Neural cell (in vitro differentiated cells): Measurements from ENCODE around the gene ATP1A4.

Source experiments
- CTCF ChIP-seq: fragments of 450-650 bp; IDR thresholded peaks from 2 replicates; pipeline ENCODE4 v1.5.1; 2014; ENCODE audit warnings: antibody characterized with exemption, mild to moderate bottlenecking, moderate library complexity; ENCODE audit not compliant: poor library complexity, severe bottlenecking
- EP300 ChIP-seq: fragments of 450-650 bp; conservative IDR thresholded peaks from 2 replicates; pipeline ENCODE4 v1.6.1; 2014; ENCODE audit warnings: antibody characterized with exemption, mild to moderate bottlenecking, moderate library complexity; ENCODE audit not compliant: poor library complexity, severe bottlenecking
- EZH2 ChIP-seq: fragments of 200-600, 300-800 bp; shearing (Covaris generic), sonication (generic); IDR thresholded peaks from 2 replicates; pipeline ENCODE4 v1.6.1; 2014; ENCODE audit warnings: antibody characterized with exemption, low read length, borderline replicate concordance, mild to moderate bottlenecking; ENCODE audit not compliant: insufficient read depth, poor library complexity, severe bottlenecking
- POLR2AphosphoS5 ChIP-seq: IDR thresholded peaks from 2 replicates; pipeline ENCODE4 v1.6.1; 2012
- REST ChIP-seq: IDR thresholded peaks from 2 replicates; pipeline ENCODE4 v1.6.1; 2012; ENCODE audit warnings: borderline replicate concordance

DNA sequence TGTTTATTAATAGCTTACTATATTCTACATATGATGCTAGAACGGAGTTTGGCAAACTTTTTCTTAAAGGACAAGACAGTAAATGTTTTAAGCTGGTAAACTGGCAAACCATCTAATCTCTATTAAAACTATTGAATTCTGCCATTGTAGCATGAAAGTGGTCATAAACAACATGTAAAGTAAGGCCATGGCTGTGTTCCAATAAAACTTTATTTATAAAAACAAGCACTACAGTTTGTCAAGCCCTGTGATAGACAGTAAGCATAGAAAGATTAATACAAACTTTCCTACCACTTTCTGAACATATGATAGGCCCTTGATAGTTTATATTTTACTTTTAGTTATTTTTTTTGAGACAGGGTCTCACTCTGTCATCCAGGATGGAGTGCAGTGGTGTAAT is 76.2 kb downstream of the ATP1A4 start:
- no peak for TF ChIP-seq CTCF
- no peak for TF ChIP-seq POLR2AphosphoS5
- TF ChIP-seq EP300: no peak
- no peak for TF ChIP-seq EZH2
- no peak for TF ChIP-seq REST
